Upper lobe of left lung (tissue), 4 donors: ENCODE data around the gene IGFBP7.

Experiments used
- EP300 ChIP-seq, 4 donors: sonication (generic); formaldehyde crosslinking; IDR thresholded peaks; one replicate each; pipeline ENCODE4 v1.5.1; 2017; ENCODE audit warnings: antibody characterized with exemption in 4 of 4, control low read depth in 2 of 4
- POLR2A ChIP-seq, 4 donors: fragments of 450-650 bp; IDR thresholded peaks; one replicate each; pipeline ENCODE4 v1.5.1; 2016 to 2017; ENCODE audit warnings: antibody characterized with exemption in 4 of 4, mild to moderate bottlenecking in 2 of 4
- POLR2AphosphoS5 ChIP-seq, 2 donors: sonication (generic); formaldehyde crosslinking; IDR thresholded peaks; one replicate each; pipeline ENCODE4 v1.5.1; 2017; ENCODE audit warnings: antibody characterized with exemption in 2 of 2
- TF ChIP-seq, protein P1 (sequence below), 6 experiments: fragments of 450-650 bp in 4 of 6; fragments of 200-600 bp in 2 of 6; sonication (generic) in 2 of 6; IDR thresholded peaks; one replicate each; pipeline ENCODE4 v1.5.1; 2016 to 2019; ENCODE audit warnings: antibody characterized with exemption in 6 of 6

DNA sequence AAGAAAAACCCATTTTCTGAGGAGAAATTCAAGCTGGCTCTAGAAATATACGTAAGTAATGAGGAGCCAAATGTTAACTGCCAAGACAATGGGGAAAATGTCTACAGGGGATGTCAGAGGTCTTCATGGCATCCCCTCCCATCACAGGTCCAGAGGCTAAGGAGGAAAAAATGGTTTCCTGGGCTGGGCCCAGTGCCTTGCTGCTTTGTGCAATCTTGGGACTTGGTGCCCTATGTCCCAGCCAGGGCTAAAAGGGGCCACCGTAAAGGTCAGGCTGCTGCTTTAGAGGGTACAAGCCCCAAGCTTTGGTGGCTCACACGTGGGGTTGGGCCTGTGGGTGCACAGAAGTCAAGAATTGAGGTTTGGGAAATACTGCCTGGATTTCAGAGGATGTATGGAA is 17.2 kb upstream of the IGFBP7 start:
- TF ChIP-seq POLR2A (IDR thresholded peaks at IDR 0.05) (no peak), EP300 (IDR thresholded peaks at IDR 0.05) (no peak), POLR2AphosphoS5 (IDR thresholded peaks at IDR 0.05) (no peak)
- TF ChIP-seq, protein P1, sequence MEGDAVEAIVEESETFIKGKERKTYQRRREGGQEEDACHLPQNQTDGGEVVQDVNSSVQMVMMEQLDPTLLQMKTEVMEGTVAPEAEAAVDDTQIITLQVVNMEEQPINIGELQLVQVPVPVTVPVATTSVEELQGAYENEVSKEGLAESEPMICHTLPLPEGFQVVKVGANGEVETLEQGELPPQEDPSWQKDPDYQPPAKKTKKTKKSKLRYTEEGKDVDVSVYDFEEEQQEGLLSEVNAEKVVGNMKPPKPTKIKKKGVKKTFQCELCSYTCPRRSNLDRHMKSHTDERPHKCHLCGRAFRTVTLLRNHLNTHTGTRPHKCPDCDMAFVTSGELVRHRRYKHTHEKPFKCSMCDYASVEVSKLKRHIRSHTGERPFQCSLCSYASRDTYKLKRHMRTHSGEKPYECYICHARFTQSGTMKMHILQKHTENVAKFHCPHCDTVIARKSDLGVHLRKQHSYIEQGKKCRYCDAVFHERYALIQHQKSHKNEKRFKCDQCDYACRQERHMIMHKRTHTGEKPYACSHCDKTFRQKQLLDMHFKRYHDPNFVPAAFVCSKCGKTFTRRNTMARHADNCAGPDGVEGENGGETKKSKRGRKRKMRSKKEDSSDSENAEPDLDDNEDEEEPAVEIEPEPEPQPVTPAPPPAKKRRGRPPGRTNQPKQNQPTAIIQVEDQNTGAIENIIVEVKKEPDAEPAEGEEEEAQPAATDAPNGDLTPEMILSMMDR (IDR thresholded peaks at IDR 0.05): no peak
